ENCODE results near the gene PAAF1.

The PAAF1 gene

DNA sequence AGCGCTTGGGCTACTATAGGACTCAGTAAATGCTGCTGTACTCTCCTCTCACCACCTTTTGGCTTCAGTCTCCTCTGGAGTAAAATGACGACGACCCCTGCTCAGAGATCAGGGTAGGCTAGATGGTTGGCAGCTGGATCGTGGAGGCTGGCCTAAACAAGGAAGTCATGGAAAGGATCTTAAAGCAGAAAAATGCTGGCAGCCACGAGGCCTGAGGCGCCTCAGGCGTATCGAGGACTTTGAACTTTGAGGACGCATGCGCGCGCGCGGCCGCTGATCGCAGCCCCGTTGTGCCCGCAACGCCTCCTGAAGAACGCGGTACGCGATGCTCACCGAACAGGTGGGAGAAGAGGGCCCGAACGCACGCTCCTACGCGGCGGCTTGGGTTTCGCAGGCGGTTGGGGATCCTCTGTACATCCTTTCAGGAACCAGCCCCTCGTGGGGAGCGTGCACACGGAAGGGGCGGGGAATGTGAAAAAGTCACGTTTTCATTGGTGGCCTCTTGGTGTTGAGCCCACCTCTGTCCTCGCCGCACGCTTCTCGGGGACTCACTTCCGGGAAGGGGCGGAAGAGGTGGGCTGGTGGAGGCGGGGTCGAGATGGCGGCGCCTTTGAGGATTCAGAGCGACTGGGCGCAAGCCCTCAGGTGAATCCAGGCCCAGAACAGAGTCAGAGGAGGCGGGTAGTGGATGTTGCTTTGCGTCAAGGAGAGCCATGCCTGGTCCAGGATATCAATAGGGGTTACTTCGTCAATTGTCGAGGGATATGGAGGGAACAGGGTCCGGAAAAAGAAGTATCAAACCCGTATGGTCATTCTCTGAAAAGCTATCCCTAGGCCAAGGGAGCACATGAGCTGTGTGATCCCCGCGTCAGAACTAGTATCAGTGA, at the start of gene PAAF1, which contains the start of gene COA4:
PAAF1 (plus strand) TSS at position 576 of the 887 bp plus-strand sequence; CDS start at position 599, 23 bp downstream.
COA4 (minus strand) TSS at position 423 of the 887 bp plus-strand sequence. CDS start 3,468 bp downstream, outside the sequence.
- intact Hi-C loops (cut with DNase I): loop anchor here (2.0 to 5.0 kb wide), 2 partner anchors 89 to 116 kb away; partner anchors contain the start of genes MRPL48 and RAB6A
- DNase-seq: peak; percentile 93 to 98 (median 96)

DNA sequence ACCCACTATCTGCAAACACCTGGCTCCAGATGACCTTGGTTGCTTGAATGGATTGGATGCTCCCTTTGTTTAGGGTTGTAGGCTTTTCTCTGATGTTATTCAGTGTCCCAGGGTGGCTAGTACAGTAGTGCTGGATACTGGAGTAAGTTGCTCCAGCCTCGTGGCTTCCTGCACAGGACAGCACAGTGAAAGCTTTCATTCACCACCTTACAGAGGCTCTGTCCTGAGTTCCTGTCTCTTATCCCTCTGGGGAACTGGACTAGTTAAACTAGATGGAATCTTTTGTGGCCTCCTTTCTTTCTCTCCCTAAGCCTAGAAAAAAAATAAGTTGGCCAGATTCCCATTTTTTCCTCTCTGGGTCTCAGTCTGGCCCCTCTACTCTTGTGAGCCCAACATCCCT, 46.5 kb upstream of the PAAF1 start:
- DNase-seq: no peak
- intact Hi-C loops (cut with DNase I): no loop called here

DNA sequence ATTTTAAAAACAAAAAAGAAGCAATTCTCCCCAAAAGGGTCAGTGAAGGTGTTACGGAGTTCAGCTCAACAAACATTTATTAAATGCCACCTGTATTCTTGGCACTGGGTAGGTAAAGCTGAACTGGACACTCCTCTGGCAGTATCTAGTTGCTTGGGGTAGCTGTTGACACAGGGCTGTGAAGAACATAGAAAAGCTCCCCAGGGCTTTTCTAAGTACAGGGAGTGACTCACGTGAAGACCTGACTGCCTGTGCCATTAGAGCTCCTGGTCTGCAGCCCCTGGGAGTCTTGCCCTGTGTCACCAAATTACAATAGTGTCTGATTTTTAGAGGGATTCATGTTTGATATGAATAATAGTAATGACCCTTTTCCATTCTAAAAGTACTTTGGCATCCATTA, 43.7 kb upstream of the PAAF1 start:
- no peak for DNase-seq
- intact Hi-C loops (cut with DNase I): no loop called here

DNA sequence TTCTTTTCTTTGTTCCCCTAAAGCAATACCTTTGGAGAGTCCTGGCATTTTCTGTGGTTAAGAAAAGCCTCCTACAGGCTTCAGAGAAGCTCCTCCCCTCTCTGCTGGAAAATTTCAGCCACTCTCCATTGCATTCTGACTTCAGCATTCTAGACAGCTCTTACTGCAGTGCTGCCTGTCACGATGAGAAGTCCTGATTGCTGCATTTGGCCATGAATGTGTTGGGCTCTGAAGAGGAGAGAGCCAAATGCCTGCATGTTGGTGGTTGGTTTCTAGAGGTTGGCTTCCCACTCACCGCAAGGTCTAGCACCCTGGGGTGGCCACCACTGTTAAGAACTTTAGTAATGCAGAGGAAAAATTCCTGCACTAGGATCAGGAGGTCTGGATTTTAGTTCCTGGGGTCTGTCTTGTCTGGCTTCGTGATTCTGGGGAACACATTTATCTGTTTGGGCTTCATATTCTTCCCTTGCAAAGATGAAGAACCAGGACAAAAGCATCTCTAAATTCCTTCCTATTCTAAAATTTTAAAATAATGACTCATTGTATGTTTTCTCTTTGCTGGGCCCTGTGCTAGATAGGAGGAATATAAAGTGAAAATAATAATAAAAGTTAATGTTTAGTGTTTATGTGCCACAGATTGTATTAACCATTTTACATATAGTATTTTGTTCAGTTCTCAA, 38.2 kb upstream of the PAAF1 start:
- no peak for DNase-seq
- intact Hi-C loops (cut with DNase I): no loop called here

- intact Hi-C loops (cut with DNase I): no loop called here
- no peak for DNase-seq
These were observed 37.7 kb upstream of the PAAF1 start for GRCh38 chr11:73839123-73839457.

- intact Hi-C loops (cut with DNase I): no loop called here
- no peak for DNase-seq
These were observed 25.6 kb upstream of the PAAF1 start for GRCh38 chr11:73851046-73851764.

DNA sequence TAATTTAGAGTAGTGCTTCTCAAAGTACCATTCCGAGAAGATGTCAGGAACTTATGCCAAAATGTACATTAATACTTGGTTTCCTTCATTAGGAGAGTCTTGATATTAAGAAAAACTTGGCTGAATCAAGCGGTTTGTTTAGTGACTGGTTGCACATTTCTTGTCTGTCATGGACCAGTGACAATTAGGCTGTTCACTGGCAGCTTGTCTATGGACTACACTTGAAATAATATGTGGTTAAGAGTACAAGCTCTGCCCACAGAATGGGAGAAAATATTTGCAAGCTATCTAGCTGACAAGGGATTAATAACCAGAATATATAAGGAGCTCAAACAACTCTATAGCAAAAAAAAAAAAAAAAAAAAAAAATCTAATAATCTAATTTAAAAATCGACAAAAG, 24.8 kb upstream of the PAAF1 start:
- intact Hi-C loops (cut with DNase I): no loop called here

GRCh38 chr11:73854680-73855079, 22.1 kb upstream of the PAAF1 start:
- intact Hi-C loops (cut with DNase I): no loop called here
- no peak for DNase-seq

More for the DNA sequence above, 24.8 kb upstream of the PAAF1 start:
- DNase-seq: no peak

GRCh38 chr11:73856031-73856567, 20.7 kb upstream of the PAAF1 start:
- intact Hi-C loops (cut with DNase I): no loop called here
- DNase-seq: peak in 34 of 42 donors; percentile 4 to 76 (median 39)

DNA sequence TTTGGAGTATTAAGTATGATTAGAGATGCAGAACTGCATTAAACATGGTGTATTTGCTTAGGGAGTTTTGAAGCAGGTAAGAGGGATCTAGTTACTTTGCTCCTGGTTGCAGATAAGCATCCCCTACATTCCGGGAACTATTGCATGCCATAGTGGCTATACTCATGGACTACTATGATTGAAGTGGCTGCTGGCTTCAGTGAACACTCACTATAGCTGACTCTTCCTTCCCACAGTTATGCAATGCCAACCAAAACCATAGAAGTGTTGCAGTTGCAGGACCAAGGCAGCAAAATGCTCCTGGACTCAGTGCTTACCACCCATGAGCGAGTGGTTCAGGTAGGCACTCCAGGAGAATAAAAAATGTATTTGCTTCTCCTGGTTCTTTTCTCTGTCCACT, 17.1 kb upstream of the PAAF1 start:
- intact Hi-C loops (cut with DNase I): no loop called here
- DNase-seq: no peak

- intact Hi-C loops (cut with DNase I): no loop called here
- DNase-seq: no peak
These were observed 16.6 kb upstream of the PAAF1 start for GRCh38 chr11:73860202-73860601.

DNA sequence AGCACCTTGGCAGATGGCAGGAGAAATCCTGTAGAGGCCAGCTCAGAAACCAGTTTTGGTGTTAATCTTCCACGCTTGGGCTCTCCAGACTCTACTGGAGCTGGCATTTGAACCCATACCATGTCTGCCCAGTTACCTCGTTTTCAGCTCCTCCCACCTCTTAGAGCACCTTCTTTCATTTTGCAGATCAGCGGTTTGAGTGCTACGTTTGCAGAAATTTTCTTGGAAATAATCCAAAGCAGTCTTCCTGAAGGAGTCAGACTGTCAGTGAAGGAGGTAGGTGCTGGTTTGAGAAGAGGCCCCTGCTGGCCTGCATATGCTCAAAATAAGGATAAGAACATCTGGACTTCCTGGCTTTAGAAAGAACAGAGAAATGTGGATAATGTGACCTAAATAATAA, 13.8 kb upstream of the PAAF1 start:
- no peak for DNase-seq
- intact Hi-C loops (cut with DNase I): no loop called here

DNA sequence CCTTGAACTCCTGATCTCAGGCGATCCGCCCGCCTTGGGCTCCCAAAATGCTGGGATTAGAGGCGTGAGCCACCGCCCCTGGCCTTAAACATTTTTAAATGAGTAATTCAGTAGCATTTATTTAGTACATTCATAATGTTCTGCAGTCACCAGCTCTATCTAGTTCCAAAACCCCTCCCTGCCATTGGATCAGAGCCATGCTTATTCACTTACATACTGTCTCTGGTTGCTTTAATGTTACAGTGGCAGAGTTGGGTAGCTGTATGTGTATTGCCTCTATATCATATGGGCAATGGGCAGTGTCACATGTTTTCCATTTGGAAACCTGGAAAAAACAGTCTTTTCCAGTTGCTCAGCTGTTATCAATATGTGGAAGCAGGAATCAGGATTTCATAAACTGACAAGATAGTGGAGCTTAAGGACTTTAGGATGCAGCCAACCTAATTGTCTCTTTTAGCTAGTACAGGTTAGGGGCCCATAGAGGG, 10.7 kb upstream of the PAAF1 start:
- intact Hi-C loops (cut with DNase I): no loop called here
- DNase-seq: no peak

DNA sequence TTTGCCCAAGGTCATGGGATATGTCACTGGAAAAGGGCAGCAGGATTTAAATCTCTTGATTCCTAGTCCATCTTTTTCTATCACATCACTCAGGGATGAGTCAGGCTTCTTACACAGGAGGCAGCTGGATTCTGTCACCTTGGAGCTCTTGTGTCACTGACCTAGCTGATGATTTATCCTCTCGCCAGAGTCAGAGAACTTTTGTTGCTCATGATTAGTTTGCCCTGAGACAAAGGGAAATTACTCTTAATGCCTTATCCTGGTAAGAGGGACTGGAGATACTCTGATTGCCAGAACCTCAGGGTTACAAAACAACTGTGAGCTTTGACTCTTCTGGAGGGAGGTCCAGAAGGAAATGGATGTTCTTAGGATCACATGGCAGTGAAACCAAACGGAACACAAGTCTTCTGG, 10.2 kb upstream of the PAAF1 start:
- DNase-seq: no peak
- intact Hi-C loops (cut with DNase I): no loop called here

DNA sequence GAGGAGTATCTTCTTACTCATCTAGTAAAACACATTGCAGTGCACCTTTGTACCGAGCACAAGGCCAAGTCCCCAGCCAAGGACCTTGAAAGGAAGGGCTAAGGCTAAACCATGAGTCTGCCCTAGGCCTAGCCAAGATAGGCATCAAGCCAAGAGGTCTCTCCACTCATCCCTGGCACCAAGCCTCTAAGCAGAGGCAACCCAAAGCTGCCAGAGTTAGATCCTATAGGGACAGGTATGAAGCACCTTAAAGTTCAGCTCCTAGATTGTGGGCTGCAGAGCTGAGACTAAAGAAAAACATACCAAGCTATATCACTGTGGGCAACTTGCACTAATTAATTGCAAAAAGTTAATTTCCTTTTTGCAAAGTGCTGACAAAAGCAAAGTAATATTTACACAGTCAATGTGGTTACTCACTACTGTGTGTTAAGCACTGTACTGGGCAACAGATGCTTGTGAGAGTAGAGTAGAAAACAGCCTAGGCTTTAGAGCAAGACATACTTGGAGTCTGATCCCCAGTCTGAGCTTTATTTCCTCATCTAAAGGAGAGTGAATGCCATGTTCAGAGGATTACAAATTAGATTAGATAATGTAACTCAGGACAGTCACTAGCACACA, 7.4 kb upstream of the PAAF1 start:
- intact Hi-C loops (cut with DNase I): no loop called here
- DNase-seq: no peak

DNA sequence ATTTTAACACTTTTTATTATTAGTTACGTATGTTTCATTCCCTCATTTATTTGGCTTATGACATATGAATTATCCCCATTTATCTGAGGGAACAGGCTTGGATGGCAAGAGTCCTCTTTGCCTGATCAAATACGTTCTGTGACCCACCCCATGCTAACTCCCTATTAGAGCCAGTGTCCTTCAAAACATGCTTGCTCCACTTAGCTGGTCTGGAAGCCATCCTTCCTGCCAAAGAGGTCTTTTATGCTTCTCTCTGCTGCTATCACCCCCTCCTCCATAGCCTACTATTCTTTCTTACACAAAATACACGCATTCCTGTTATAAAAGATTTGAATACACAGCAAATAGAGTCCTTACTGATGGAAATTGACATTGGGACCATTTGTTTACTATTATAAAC, 6.5 kb upstream of the PAAF1 start:
- intact Hi-C loops (cut with DNase I): no loop called here
- DNase-seq: no peak

GRCh38 chr11:73872749-73873357, 3.9 kb upstream of the PAAF1 start:
- intact Hi-C loops (cut with DNase I): no loop called here
- no peak for DNase-seq

GRCh38 chr11:73875380-73875779, 1.4 kb upstream of the PAAF1 start:
- intact Hi-C loops (cut with DNase I): loop anchor here (5.0 kb wide), 1 partner anchor 88 kb away; the partner anchor contains the start of gene MRPL48
- DNase-seq: no peak
